Vagina (tissue), 2 donors: Measurements from ENCODE around the gene C3.

ENCODE experiments used
- CTCF ChIP-seq, 3 experiments: fragments of 450-650 bp in 2 of 3; fragments of 200-600 bp in 1 of 3; sonication (generic) in 1 of 3; IDR thresholded peaks; one replicate each; pipeline ENCODE4 v1.5.1; 2017 to 2019; ENCODE audit warnings: antibody characterized with exemption in 3 of 3, mild to moderate bottlenecking in 2 of 3, moderate library complexity in 2 of 3
- POLR2AphosphoS5 ChIP-seq, 2 donors: sonication (generic); formaldehyde crosslinking; IDR thresholded peaks; one replicate each; pipeline ENCODE4 v1.9.0; 2017; ENCODE audit warnings: antibody characterized with exemption in 2 of 2, mild to moderate bottlenecking in 2 of 2, low read depth in 1 of 2; ENCODE audit not compliant: insufficient read depth in 1 of 2

GRCh38 chr19:6664916-6665315 lies 55.5 kb downstream of the C3 start:
- TF ChIP-seq CTCF (IDR thresholded peaks at IDR 0.05) (no peak), POLR2AphosphoS5 (IDR thresholded peaks at IDR 0.05; ENCODE audit: insufficient read depth in 1 of 2, low read depth in 1 of 2) (no peak)
